ENCODE data around the gene CNTNAP1. TPM values are rescaled to one million over a fixed set of nuclear protein-coding genes. Genes with fewer than 3 reads are reported as not detected.

Gene CNTNAP1
- total RNA-seq, 1 experiment from 2014 or later = 5.6 TPM

DNA sequence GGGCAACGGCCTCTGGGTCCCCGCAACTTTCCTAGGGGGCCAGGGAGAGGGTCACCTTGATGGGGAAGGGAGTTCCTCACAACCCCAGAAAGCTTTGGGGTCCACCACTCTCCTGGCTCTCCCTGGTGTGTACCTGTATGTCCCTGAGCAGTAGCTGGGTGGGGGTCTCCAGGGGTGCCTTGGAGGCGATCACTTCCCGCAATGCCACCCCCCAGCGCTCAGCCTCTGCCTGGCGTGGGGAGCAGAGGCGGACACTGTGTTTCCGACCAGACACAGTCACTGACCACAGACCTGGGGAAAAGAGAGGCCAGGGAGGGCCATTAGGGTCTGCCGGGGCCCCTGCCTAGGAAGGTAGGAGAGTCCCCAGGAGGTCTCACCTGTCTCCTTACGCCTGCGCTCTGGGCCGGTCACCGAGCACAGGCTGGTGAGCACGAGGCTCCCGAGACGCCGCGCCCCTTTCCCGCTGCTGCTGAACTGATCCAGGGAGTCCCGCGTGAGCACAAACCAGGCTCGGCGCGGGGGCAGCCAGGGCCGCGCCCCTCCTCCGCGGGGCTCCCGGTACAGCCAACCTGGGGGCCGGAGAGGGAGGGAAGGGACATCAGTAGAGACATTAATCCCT lies 9.0 kb upstream of the CNTNAP1 start:
- CTCF ChIA-PET = no interaction called here
- Histone ChIP-seq H3K4me1 (ENCODE audit: insufficient read depth, low read length, poor library complexity, severe bottlenecking) (peaks cover 8% of the 10 kb centered on the region), H3K9me3 (ENCODE audit: low read depth, low read length, poor library complexity, severe bottlenecking) (no peaks in the 10 kb centered on the region), H3K27me3 (replicated peaks; ENCODE audit: insufficient read depth, low read depth, low read length, poor library complexity) (no peaks in the 10 kb centered on the region), H3K4me3 (ENCODE audit: low read depth, low read length, poor library complexity, severe bottlenecking) (no peak overlapping the region), H3K27ac (ENCODE audit: low read depth, low read length, poor library complexity, severe bottlenecking) (no peak overlapping the region), H3K36me3 (ENCODE audit: insufficient read depth, low read length, poor library complexity, severe bottlenecking) (peaks cover 5% of the 10 kb centered on the region)
- intact Hi-C loops (cut with micrococcal nuclease; ENCODE audit: unreplicated experiment) = no loop called here
- DNase-seq (ENCODE audit: low spot score) = no peak
- POLR2A ChIA-PET (ENCODE audit: low non-redundant PET) = no interaction called here
- TF ChIP-seq, protein P1, sequence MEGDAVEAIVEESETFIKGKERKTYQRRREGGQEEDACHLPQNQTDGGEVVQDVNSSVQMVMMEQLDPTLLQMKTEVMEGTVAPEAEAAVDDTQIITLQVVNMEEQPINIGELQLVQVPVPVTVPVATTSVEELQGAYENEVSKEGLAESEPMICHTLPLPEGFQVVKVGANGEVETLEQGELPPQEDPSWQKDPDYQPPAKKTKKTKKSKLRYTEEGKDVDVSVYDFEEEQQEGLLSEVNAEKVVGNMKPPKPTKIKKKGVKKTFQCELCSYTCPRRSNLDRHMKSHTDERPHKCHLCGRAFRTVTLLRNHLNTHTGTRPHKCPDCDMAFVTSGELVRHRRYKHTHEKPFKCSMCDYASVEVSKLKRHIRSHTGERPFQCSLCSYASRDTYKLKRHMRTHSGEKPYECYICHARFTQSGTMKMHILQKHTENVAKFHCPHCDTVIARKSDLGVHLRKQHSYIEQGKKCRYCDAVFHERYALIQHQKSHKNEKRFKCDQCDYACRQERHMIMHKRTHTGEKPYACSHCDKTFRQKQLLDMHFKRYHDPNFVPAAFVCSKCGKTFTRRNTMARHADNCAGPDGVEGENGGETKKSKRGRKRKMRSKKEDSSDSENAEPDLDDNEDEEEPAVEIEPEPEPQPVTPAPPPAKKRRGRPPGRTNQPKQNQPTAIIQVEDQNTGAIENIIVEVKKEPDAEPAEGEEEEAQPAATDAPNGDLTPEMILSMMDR (conservative IDR thresholded peaks at IDR 0.05; ENCODE audit: low read depth, low read length) = no peak
- no TSS peak for BruUV-seq (replicated peaks)

DNA sequence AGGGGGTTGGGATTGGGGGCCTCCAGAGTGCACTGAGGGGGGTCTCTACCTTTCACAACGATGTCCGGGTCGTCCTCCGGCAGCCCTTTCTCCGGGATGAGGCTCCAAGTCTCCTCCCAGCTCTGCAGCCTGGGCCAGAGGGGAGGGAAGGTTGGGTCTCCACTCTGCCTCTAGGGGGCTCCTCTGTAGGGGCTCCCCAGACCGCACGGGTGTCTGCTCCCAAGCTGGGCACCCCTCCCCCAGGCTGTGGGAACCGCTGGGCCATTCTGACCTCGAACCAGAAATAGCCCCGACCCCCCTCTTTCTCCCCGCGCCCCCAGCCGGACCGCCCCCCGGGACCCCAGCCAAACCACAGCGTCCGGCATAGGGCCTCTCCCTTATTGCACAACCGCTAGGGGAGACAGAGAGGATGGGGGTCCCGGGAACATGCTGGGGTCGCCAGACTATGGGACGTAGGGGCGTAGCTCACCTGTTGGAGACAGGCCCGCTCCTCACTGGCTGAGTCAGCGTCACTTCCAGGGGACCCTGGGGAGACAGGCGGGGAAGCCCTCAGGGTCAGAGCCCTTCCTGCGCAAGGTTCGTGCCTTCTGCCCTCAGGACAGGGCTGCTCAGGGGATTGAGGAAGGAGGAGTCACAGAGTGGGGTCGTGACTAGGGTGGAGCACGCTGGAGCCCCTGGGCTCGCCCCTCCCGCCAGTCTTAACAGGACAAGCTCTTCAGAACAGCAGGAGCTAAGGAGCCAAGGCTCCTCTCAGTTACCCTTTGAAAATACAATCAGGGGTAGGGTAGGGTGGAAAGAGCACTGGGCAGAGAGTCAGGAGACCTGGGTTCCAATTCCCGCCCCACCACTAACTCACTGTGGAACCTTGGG lies 8.2 kb upstream of the CNTNAP1 start:
- Histone ChIP-seq H3K9me3 (ENCODE audit: low read depth, low read length, poor library complexity, severe bottlenecking) (no peaks in the 10 kb centered on the region), H3K27ac (ENCODE audit: low read depth, low read length, poor library complexity, severe bottlenecking) (no peak overlapping the region), H3K4me3 (ENCODE audit: low read depth, low read length, poor library complexity, severe bottlenecking) (no peak overlapping the region), H3K36me3 (ENCODE audit: insufficient read depth, low read length, poor library complexity, severe bottlenecking) (peaks cover 4% of the 10 kb centered on the region), H3K27me3 (replicated peaks; ENCODE audit: insufficient read depth, low read depth, low read length, poor library complexity) (no peaks in the 10 kb centered on the region), H3K4me1 (ENCODE audit: insufficient read depth, low read length, poor library complexity, severe bottlenecking) (peaks cover 8% of the 10 kb centered on the region)
- POLR2A ChIA-PET (ENCODE audit: low non-redundant PET) = no interaction called here
- TF ChIP-seq, protein P1 (conservative IDR thresholded peaks at IDR 0.05; ENCODE audit: low read depth, low read length) = peak; percentile 53
- TF ChIP-seq EZH2 (IDR thresholded peaks at IDR 0.05; ENCODE audit: borderline replicate concordance, low read depth, low read length, poor library complexity, severe bottlenecking) = no peak
- intact Hi-C loops (cut with micrococcal nuclease; ENCODE audit: unreplicated experiment) = no loop called here
- CTCF ChIA-PET = no interaction called here
- no TSS peak for BruUV-seq (replicated peaks)
- DNase-seq (ENCODE audit: low spot score) = peak; percentile 44

- H3K4me1 ChIP-seq (ENCODE audit: insufficient read depth, low read length, poor library complexity, severe bottlenecking) = peaks cover 13% of the 10 kb centered on the region
- CTCF ChIA-PET = no interaction called here
- POLR2A ChIA-PET (ENCODE audit: low non-redundant PET) = no interaction called here
These were observed 7.5 kb upstream of the CNTNAP1 start for GRCh38 chr17:42674755-42675347.

More at GRCh38 chr17:42674755-42675347, 7.5 kb upstream of the CNTNAP1 start:
- H3K4me3 ChIP-seq (ENCODE audit: low read depth, low read length, poor library complexity, severe bottlenecking) = peak overlapping the region; percentile 77
- intact Hi-C loops (cut with micrococcal nuclease; ENCODE audit: unreplicated experiment) = loop anchor here (5.0 kb wide), 1 partner anchor 98 kb away; the partner anchor contains the start of gene PSMC3IP
- no TSS peak for BruUV-seq (replicated peaks)
- H3K36me3 ChIP-seq (ENCODE audit: insufficient read depth, low read length, poor library complexity, severe bottlenecking) = no peaks in the 10 kb centered on the region
- no peak for DNase-seq (ENCODE audit: low spot score)
- no peaks in the 10 kb centered on the region for H3K27me3 ChIP-seq (replicated peaks; ENCODE audit: insufficient read depth, low read depth, low read length, poor library complexity)
- TF ChIP-seq EZH2 (IDR thresholded peaks at IDR 0.05; ENCODE audit: borderline replicate concordance, low read depth, low read length, poor library complexity, severe bottlenecking) = no peak
- TF ChIP-seq, protein P1 (conservative IDR thresholded peaks at IDR 0.05; ENCODE audit: low read depth, low read length) = no peak
- H3K27ac ChIP-seq (ENCODE audit: low read depth, low read length, poor library complexity, severe bottlenecking) = no peak overlapping the region
- no peaks in the 10 kb centered on the region for H3K9me3 ChIP-seq (ENCODE audit: low read depth, low read length, poor library complexity, severe bottlenecking)

Data from A673 (cell line).